Measurements from ENCODE around the gene SLC16A2.

SLC16A2 gene

GRCh38 chrX:74526764-74527163, 105.5 kb downstream of the SLC16A2 start:
- no peak for TF ChIP-seq SUZ12 (IDR thresholded peaks at IDR 0.05; ENCODE audit: extremely low read depth, insufficient read depth, insufficient read length)
- TF ChIP-seq ZNF274 (IDR thresholded peaks at IDR 0.05; ENCODE audit: low read depth, low read length): no peak
- no peak for TF ChIP-seq YY1 (IDR thresholded peaks at IDR 0.05; ENCODE audit: insufficient read depth, insufficient read length)
- Histone ChIP-seq H3K9ac (ENCODE audit: insufficient read length, low read depth) (no peak overlapping the region), H3K4me1 (ENCODE audit: insufficient read depth, insufficient read length) (peaks cover 3% of the 10 kb centered on the region), H3K27me3 (ENCODE audit: insufficient read depth, insufficient read length) (no peaks in the 10 kb centered on the region), H3K36me3 (ENCODE audit: insufficient read depth, insufficient read length, low read length) (peaks cover 17% of the 10 kb centered on the region), H3K9me3 (ENCODE audit: insufficient read depth, low read length) (no peaks in the 10 kb centered on the region), H3K4me3 (ENCODE audit: insufficient read length, low read depth) (no peak overlapping the region)
- DNase-seq (ENCODE audit: low read depth, low spot score): no peak

- no peaks in the 10 kb centered on the region for H3K9me3 ChIP-seq (ENCODE audit: insufficient read depth, low read length)
- H3K4me1 ChIP-seq (ENCODE audit: insufficient read depth, insufficient read length): peaks cover 3% of the 10 kb centered on the region
- H3K9ac ChIP-seq (ENCODE audit: insufficient read length, low read depth): no peak overlapping the region
- H3K36me3 ChIP-seq (ENCODE audit: insufficient read depth, insufficient read length, low read length): peaks cover 22% of the 10 kb centered on the region
- no peak for TF ChIP-seq SUZ12 (IDR thresholded peaks at IDR 0.05; ENCODE audit: extremely low read depth, insufficient read depth, insufficient read length)
- no peak for TF ChIP-seq YY1 (IDR thresholded peaks at IDR 0.05; ENCODE audit: insufficient read depth, insufficient read length)
- no peak for TF ChIP-seq ZNF274 (IDR thresholded peaks at IDR 0.05; ENCODE audit: low read depth, low read length)
- H3K27me3 ChIP-seq (ENCODE audit: insufficient read depth, insufficient read length): no peaks in the 10 kb centered on the region
- DNase-seq (ENCODE audit: low read depth, low spot score): no peak
- no peak overlapping the region for H3K4me3 ChIP-seq (ENCODE audit: insufficient read length, low read depth)
Observed at GRCh38 chrX:74527350-74527749, 106.1 kb downstream of the SLC16A2 start.

DNA sequence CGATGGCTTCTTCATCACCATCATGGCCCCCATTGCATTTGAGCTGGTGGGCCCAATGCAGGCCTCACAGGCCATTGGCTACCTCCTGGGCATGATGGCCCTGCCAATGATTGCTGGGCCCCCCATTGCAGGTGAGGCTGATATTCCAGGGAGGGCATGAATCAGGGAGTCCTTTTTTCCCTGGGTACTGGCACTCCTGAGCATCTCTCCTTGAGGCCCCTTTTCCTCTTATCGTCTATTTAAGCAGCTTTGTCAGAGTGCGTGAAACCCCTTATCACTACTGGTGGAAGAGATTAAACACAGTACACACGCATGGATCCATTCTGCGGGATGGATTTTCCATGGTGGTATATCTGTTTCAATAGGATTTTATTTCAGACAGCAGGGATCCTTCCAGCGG, 108.0 kb downstream of the SLC16A2 start:
- DNase-seq (ENCODE audit: low read depth, low spot score): no peak
- no peak overlapping the region for H3K9ac ChIP-seq (ENCODE audit: insufficient read length, low read depth)
- no peak overlapping the region for H3K4me3 ChIP-seq (ENCODE audit: insufficient read length, low read depth)
- H3K9me3 ChIP-seq (ENCODE audit: insufficient read depth, low read length): no peaks in the 10 kb centered on the region
- peaks cover 3% of the 10 kb centered on the region for H3K4me1 ChIP-seq (ENCODE audit: insufficient read depth, insufficient read length)
- no peak for TF ChIP-seq SUZ12 (IDR thresholded peaks at IDR 0.05; ENCODE audit: extremely low read depth, insufficient read depth, insufficient read length)
- no peak for TF ChIP-seq ZNF274 (IDR thresholded peaks at IDR 0.05; ENCODE audit: low read depth, low read length)
- TF ChIP-seq YY1 (IDR thresholded peaks at IDR 0.05; ENCODE audit: insufficient read depth, insufficient read length): no peak
- H3K27me3 ChIP-seq (ENCODE audit: insufficient read depth, insufficient read length): peaks cover 4% of the 10 kb centered on the region
- peaks cover 22% of the 10 kb centered on the region for H3K36me3 ChIP-seq (ENCODE audit: insufficient read depth, insufficient read length, low read length)

DNA sequence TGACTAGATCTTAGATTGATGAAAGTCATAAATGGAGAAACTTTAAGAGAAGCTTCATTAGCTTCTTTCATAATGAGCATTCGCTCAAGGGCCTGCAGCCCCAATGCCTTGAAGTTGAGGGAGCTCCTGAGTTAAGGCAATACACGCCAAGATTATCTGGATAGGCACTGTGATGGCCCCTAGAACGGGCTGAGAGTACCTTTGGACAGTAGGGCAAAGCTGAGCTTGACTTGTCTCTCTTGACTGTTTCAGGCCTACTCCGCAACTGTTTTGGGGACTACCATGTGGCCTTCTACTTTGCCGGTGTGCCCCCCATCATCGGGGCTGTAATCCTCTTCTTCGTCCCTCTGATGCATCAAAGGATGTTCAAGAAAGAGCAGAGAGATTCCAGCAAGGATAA, 109.8 kb downstream of the SLC16A2 start:
- peaks cover 17% of the 10 kb centered on the region for H3K36me3 ChIP-seq (ENCODE audit: insufficient read depth, insufficient read length, low read length)
- TF ChIP-seq ZNF274 (IDR thresholded peaks at IDR 0.05; ENCODE audit: low read depth, low read length) (no peak), SUZ12 (IDR thresholded peaks at IDR 0.05; ENCODE audit: extremely low read depth, insufficient read depth, insufficient read length) (no peak), YY1 (IDR thresholded peaks at IDR 0.05; ENCODE audit: insufficient read depth, insufficient read length) (no peak)
- no peak for DNase-seq (ENCODE audit: low read depth, low spot score)

GRCh38 chrX:74534569-74535038, 113.3 kb downstream of the SLC16A2 start:
- Histone ChIP-seq H3K9me3 (ENCODE audit: insufficient read depth, low read length) (no peaks in the 10 kb centered on the region), H3K4me3 (ENCODE audit: insufficient read length, low read depth) (no peak overlapping the region), H3K4me1 (ENCODE audit: insufficient read depth, insufficient read length) (peaks cover 5% of the 10 kb centered on the region), H3K27me3 (ENCODE audit: insufficient read depth, insufficient read length) (peaks cover 4% of the 10 kb centered on the region), H3K36me3 (ENCODE audit: insufficient read depth, insufficient read length, low read length) (peaks cover 13% of the 10 kb centered on the region), H3K9ac (ENCODE audit: insufficient read length, low read depth) (no peak overlapping the region)
- no peak for DNase-seq (ENCODE audit: low read depth, low spot score)
- no peak for TF ChIP-seq ZNF274 (IDR thresholded peaks at IDR 0.05; ENCODE audit: low read depth, low read length)

More for the DNA sequence above, 109.8 kb downstream of the SLC16A2 start:
- no peak overlapping the region for H3K4me3 ChIP-seq (ENCODE audit: insufficient read length, low read depth)
- H3K27me3 ChIP-seq (ENCODE audit: insufficient read depth, insufficient read length): peaks cover 4% of the 10 kb centered on the region
- no peak overlapping the region for H3K9ac ChIP-seq (ENCODE audit: insufficient read length, low read depth)
- no peaks in the 10 kb centered on the region for H3K9me3 ChIP-seq (ENCODE audit: insufficient read depth, low read length)
- H3K4me1 ChIP-seq (ENCODE audit: insufficient read depth, insufficient read length): peaks cover 3% of the 10 kb centered on the region

DNA sequence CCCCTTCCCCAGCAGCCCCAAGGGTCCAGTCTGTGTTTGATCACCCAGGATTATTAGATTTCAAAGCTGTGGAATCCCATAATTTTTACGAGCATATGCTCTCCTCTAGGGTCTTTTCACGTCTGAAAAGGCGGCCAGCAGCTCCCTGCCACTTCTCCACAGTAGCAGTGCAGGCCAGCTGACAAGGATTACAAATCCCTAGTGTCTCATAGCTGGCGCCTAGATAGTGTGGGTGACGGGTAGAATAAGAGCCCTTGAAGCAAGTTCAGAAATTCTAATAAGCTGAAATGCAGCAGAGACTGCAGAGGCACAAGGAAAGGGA, 113.8 kb downstream of the SLC16A2 start:
- peak overlapping the region; percentile 21 for H3K9ac ChIP-seq (ENCODE audit: insufficient read length, low read depth)
- peaks cover 4% of the 10 kb centered on the region for H3K27me3 ChIP-seq (ENCODE audit: insufficient read depth, insufficient read length)
- TF ChIP-seq ZNF274 (IDR thresholded peaks at IDR 0.05; ENCODE audit: low read depth, low read length): no peak
- TF ChIP-seq YY1 (IDR thresholded peaks at IDR 0.05; ENCODE audit: insufficient read depth, insufficient read length): no peak
- TF ChIP-seq SUZ12 (IDR thresholded peaks at IDR 0.05; ENCODE audit: extremely low read depth, insufficient read depth, insufficient read length): no peak
- no peaks in the 10 kb centered on the region for H3K9me3 ChIP-seq (ENCODE audit: insufficient read depth, low read length)
- H3K4me3 ChIP-seq (ENCODE audit: insufficient read length, low read depth): peak overlapping the region; percentile 50
- no peak for DNase-seq (ENCODE audit: low read depth, low spot score)
- peaks cover 5% of the 10 kb centered on the region for H3K4me1 ChIP-seq (ENCODE audit: insufficient read depth, insufficient read length)
- H3K36me3 ChIP-seq (ENCODE audit: insufficient read depth, insufficient read length, low read length): peaks cover 13% of the 10 kb centered on the region

- peak overlapping the region; percentile 50 for H3K4me3 ChIP-seq (ENCODE audit: insufficient read length, low read depth)
- H3K27me3 ChIP-seq (ENCODE audit: insufficient read depth, insufficient read length): peaks cover 4% of the 10 kb centered on the region
- peaks cover 13% of the 10 kb centered on the region for H3K36me3 ChIP-seq (ENCODE audit: insufficient read depth, insufficient read length, low read length)
- peak overlapping the region; percentile 77 for H3K9ac ChIP-seq (ENCODE audit: insufficient read length, low read depth)
- TF ChIP-seq SUZ12 (IDR thresholded peaks at IDR 0.05; ENCODE audit: extremely low read depth, insufficient read depth, insufficient read length): no peak
- TF ChIP-seq ZNF274 (IDR thresholded peaks at IDR 0.05; ENCODE audit: low read depth, low read length): no peak
- TF ChIP-seq YY1 (IDR thresholded peaks at IDR 0.05; ENCODE audit: insufficient read depth, insufficient read length): no peak
- peak; percentile 57 for DNase-seq (ENCODE audit: low read depth, low spot score)
- H3K4me1 ChIP-seq (ENCODE audit: insufficient read depth, insufficient read length): peaks cover 5% of the 10 kb centered on the region
- no peaks in the 10 kb centered on the region for H3K9me3 ChIP-seq (ENCODE audit: insufficient read depth, low read length)
Observed at GRCh38 chrX:74535408-74536151, 114.3 kb downstream of the SLC16A2 start.
